GM21717 (cell line): Measurements from ENCODE around the gene CCDC71.

Experiments used
- ATAC-seq: cut with Tn5 transposase; IDR thresholded peaks from one replicate; pipeline ENCODE4 v1.9.1; 2021; ENCODE audit warnings: mild to moderate bottlenecking, moderate library complexity; ENCODE audit not compliant: unreplicated experiment

Gene CCDC71

GRCh38 chr3:49171119-49171774 is 5.1 kb upstream of the CCDC71 start, which contains the start of gene KLHDC8B:
Gene KLHDC8B (plus strand): TSS chr3:49171598. CDS start chr3:49172770, 1,172 bp downstream.
- no peak for ATAC-seq

- ATAC-seq, result no peak
Observed at GRCh38 chr3:49170744-49171118, 4.6 kb upstream of the CCDC71 start.

GRCh38 chr3:49166752-49167556 is 823 bp upstream of the CCDC71 start:
- no peak for ATAC-seq

GRCh38 chr3:49164983-49165720 is 979 bp downstream of the CCDC71 start:
- ATAC-seq, result no peak

GRCh38 chr3:49163609-49164008 is 2.5 kb downstream of the CCDC71 start:
- ATAC-seq, result no peak

GRCh38 chr3:49162751-49163419 is 3.2 kb downstream of the CCDC71 start:
- ATAC-seq, result no peak

GRCh38 chr3:49161808-49162530 is 4.2 kb downstream of the CCDC71 start:
- no peak for ATAC-seq

GRCh38 chr3:49161197-49161596 is 4.9 kb downstream of the CCDC71 start:
- ATAC-seq, result no peak

GRCh38 chr3:49158792-49159191 is 7.3 kb downstream of the CCDC71 start:
- ATAC-seq, result no peak

GRCh38 chr3:49158103-49158709 is 7.9 kb downstream of the CCDC71 start:
- ATAC-seq, result no peak

- ATAC-seq, result no peak
Observed at GRCh38 chr3:49157289-49157688, 8.8 kb downstream of the CCDC71 start.

- ATAC-seq, result no peak
Observed at GRCh38 chr3:49153349-49153912, 12.7 kb downstream of the CCDC71 start.

- ATAC-seq, result no peak
Observed at GRCh38 chr3:49151610-49152009, 14.5 kb downstream of the CCDC71 start.

GRCh38 chr3:49148159-49148558 is 18.0 kb downstream of the CCDC71 start:
- ATAC-seq, result no peak

GRCh38 chr3:49140080-49140479 is 26.1 kb downstream of the CCDC71 start:
- no peak for ATAC-seq

GRCh38 chr3:49135499-49135898 is 30.6 kb downstream of the CCDC71 start:
- ATAC-seq, result no peak

- no peak for ATAC-seq
Observed at GRCh38 chr3:49134471-49135265, 31.5 kb downstream of the CCDC71 start.

- ATAC-seq, result no peak
Observed at GRCh38 chr3:49133226-49133951, 32.7 kb downstream of the CCDC71 start.
